Neural cell (in vitro differentiated cells): Measurements from ENCODE around the gene LY9. TPM values are rescaled to one million over a fixed set of nuclear protein-coding genes. Genes with fewer than 3 reads are reported as not detected.

Experiments used
- H2AFZ ChIP-seq: fragments of 200-600, 300-800 bp; sonication (generic), shearing (Covaris generic); 2 replicates; pipeline ENCODE4 v1.6.0; 2014; ENCODE audit warnings: low read depth, mild to moderate bottlenecking, antibody characterized with exemption, low read length, moderate library complexity
- H3F3A ChIP-seq: fragments of 200-600 bp; shearing (Covaris generic); 2 replicates; pipeline ENCODE4 v1.6.1; 2016; ENCODE audit warnings: mild to moderate bottlenecking, moderate library complexity, mixed read lengths, antibody characterized with exemption, low read length; ENCODE audit not compliant: insufficient read depth, poor library complexity, severe bottlenecking
- H3K27ac ChIP-seq: fragments of 200-600, 300-800 bp; sonication (generic), shearing (Covaris generic); 2 replicates; pipeline ENCODE4 v1.5.1; 2014; ENCODE audit warnings: mild to moderate bottlenecking, low read length, moderate library complexity
- H3K27me3 ChIP-seq: fragments of 300-800, 200-600 bp; sonication (generic), shearing (Covaris generic); 2 replicates; pipeline ENCODE4 v1.6.0; 2014; ENCODE audit warnings: mild to moderate bottlenecking, low read depth, low read length, moderate library complexity; ENCODE audit not compliant: insufficient read depth
- H3K36me3 ChIP-seq: fragments of 300-800, 200-600 bp; sonication (generic), shearing (Covaris generic); 2 replicates; pipeline ENCODE4 v1.5.1; 2014; ENCODE audit warnings: mild to moderate bottlenecking, antibody characterized with exemption, low read length, moderate library complexity; ENCODE audit not compliant: insufficient read depth
- H3K4me2 ChIP-seq: fragments of 300-800, 200-600 bp; sonication (generic), shearing (Covaris generic); 2 replicates; pipeline ENCODE4 v1.6.0; 2014; ENCODE audit warnings: mild to moderate bottlenecking, low read length
- H3K4me3 ChIP-seq: fragments of 300-800, 200-600 bp; sonication (generic), shearing (Covaris generic); 2 replicates; pipeline ENCODE4 v1.5.1; 2014; ENCODE audit warnings: mild to moderate bottlenecking, low read length, moderate library complexity
- H3K79me2 ChIP-seq: fragments of 200-600 bp; shearing (Covaris generic); replicated peaks from 2 replicates; pipeline ENCODE4 v1.6.0; 2014; ENCODE audit warnings: mild to moderate bottlenecking, low read length, moderate library complexity; ENCODE audit not compliant: insufficient read depth
- H3K9ac ChIP-seq: fragments of 300-800, 200-600 bp; sonication (generic), shearing (Covaris generic); 2 replicates; pipeline ENCODE4 v1.6.1; 2016; ENCODE audit warnings: mild to moderate bottlenecking, low read length, mixed read lengths
- H3K9me2 ChIP-seq: fragments of 200-600 bp; shearing (Covaris generic); 2 replicates; pipeline ENCODE4 v1.6.1; 2016; ENCODE audit warnings: mild to moderate bottlenecking, low read length, mixed read lengths; ENCODE audit not compliant: insufficient read depth
- H3K9me3 ChIP-seq: fragments of 200-600, 300-800 bp; sonication (generic), shearing (Covaris generic); 2 replicates; pipeline ENCODE4 v1.6.1; 2016; ENCODE audit warnings: mild to moderate bottlenecking, mixed run types, low read length, moderate library complexity, mixed read lengths
- H4K20me1 ChIP-seq: fragments of 200-600 bp; shearing (Covaris generic); 2 replicates; pipeline ENCODE4 v1.6.1; 2016; ENCODE audit warnings: mild to moderate bottlenecking, mixed run types; ENCODE audit not compliant: insufficient read depth
- EP300 ChIP-seq: fragments of 450-650 bp; conservative IDR thresholded peaks from 2 replicates; pipeline ENCODE4 v1.6.1; 2014; ENCODE audit warnings: antibody characterized with exemption, mild to moderate bottlenecking, moderate library complexity; ENCODE audit not compliant: poor library complexity, severe bottlenecking
- EZH2 ChIP-seq: fragments of 200-600, 300-800 bp; shearing (Covaris generic), sonication (generic); IDR thresholded peaks from 2 replicates; pipeline ENCODE4 v1.6.1; 2014; ENCODE audit warnings: antibody characterized with exemption, low read length, borderline replicate concordance, mild to moderate bottlenecking; ENCODE audit not compliant: insufficient read depth, poor library complexity, severe bottlenecking
- MXI1 ChIP-seq: fragments of 450-650 bp; conservative IDR thresholded peaks from 2 replicates; pipeline ENCODE4 v1.6.1; 2014; ENCODE audit warnings: antibody characterized with exemption, mild to moderate bottlenecking; ENCODE audit not compliant: poor library complexity, severe bottlenecking
- POLR2AphosphoS5 ChIP-seq: IDR thresholded peaks from 2 replicates; pipeline ENCODE4 v1.6.1; 2012
- RAD21 ChIP-seq: fragments of 450-650 bp; conservative IDR thresholded peaks from 2 replicates; pipeline ENCODE4 v1.6.1; 2014; ENCODE audit warnings: antibody characterized with exemption, mild to moderate bottlenecking, moderate library complexity
- SMC3 ChIP-seq: fragments of 450-650 bp; conservative IDR thresholded peaks from 2 replicates; pipeline ENCODE4 v1.6.1; 2014; ENCODE audit warnings: antibody characterized with exemption, mild to moderate bottlenecking, moderate library complexity; ENCODE audit not compliant: poor library complexity
- TAF1 ChIP-seq: IDR thresholded peaks from 2 replicates; pipeline ENCODE4 v1.6.1; 2012; ENCODE audit warnings: low read depth
- polyA plus RNA-seq: library from polyadenylated mRNA; depleted of rRNA; stranded (reverse); fragments of >200 nt; gene quantifications from 2 replicates; pipeline ENCODE4 v1.2.3, GENCODE V29; 2014
- TF ChIP-seq, protein P1 (sequence below): IDR thresholded peaks from 2 replicates; pipeline ENCODE4 v1.6.1; 2012; ENCODE audit warnings: borderline replicate concordance
- TF ChIP-seq, protein P2 (sequence below): fragments of 450-650 bp; IDR thresholded peaks from 2 replicates; pipeline ENCODE4 v1.5.1; 2014; ENCODE audit warnings: antibody characterized with exemption, mild to moderate bottlenecking, moderate library complexity; ENCODE audit not compliant: poor library complexity, severe bottlenecking

The LY9 gene
- polyA plus RNA-seq, 1 donor from 2014 or later = not detected

DNA sequence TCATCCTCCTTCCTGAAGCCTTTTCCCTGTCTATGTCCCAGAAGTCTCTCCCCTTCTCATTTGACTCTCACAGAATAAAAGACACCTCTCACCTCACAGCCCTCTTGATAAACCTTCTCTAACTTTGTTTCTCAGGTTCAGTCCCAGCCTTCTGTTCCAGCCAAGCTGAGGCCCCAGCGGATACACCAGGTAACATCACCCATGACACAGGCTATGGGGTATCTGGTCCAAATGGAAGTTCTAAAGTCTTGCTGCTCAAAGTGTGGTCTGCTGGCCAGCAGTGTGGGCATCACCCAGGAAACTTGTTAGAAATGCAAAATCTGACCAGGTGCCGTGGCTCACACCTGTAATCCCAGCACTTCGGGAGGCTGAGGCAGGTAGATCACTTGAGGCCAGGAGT is 23.2 kb downstream of the LY9 start:
- H3K36me3 ChIP-seq = no peaks in the 10 kb centered on the region
- no peak overlapping the region for H3K4me2 ChIP-seq
- no peak for TF ChIP-seq MXI1
- TF ChIP-seq, protein P1, sequence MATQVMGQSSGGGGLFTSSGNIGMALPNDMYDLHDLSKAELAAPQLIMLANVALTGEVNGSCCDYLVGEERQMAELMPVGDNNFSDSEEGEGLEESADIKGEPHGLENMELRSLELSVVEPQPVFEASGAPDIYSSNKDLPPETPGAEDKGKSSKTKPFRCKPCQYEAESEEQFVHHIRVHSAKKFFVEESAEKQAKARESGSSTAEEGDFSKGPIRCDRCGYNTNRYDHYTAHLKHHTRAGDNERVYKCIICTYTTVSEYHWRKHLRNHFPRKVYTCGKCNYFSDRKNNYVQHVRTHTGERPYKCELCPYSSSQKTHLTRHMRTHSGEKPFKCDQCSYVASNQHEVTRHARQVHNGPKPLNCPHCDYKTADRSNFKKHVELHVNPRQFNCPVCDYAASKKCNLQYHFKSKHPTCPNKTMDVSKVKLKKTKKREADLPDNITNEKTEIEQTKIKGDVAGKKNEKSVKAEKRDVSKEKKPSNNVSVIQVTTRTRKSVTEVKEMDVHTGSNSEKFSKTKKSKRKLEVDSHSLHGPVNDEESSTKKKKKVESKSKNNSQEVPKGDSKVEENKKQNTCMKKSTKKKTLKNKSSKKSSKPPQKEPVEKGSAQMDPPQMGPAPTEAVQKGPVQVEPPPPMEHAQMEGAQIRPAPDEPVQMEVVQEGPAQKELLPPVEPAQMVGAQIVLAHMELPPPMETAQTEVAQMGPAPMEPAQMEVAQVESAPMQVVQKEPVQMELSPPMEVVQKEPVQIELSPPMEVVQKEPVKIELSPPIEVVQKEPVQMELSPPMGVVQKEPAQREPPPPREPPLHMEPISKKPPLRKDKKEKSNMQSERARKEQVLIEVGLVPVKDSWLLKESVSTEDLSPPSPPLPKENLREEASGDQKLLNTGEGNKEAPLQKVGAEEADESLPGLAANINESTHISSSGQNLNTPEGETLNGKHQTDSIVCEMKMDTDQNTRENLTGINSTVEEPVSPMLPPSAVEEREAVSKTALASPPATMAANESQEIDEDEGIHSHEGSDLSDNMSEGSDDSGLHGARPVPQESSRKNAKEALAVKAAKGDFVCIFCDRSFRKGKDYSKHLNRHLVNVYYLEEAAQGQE = no peak
- no peak for TF ChIP-seq TAF1
- no peak for TF ChIP-seq RAD21
- TF ChIP-seq EP300 = no peak
- TF ChIP-seq SMC3 = no peak
- TF ChIP-seq, protein P2, sequence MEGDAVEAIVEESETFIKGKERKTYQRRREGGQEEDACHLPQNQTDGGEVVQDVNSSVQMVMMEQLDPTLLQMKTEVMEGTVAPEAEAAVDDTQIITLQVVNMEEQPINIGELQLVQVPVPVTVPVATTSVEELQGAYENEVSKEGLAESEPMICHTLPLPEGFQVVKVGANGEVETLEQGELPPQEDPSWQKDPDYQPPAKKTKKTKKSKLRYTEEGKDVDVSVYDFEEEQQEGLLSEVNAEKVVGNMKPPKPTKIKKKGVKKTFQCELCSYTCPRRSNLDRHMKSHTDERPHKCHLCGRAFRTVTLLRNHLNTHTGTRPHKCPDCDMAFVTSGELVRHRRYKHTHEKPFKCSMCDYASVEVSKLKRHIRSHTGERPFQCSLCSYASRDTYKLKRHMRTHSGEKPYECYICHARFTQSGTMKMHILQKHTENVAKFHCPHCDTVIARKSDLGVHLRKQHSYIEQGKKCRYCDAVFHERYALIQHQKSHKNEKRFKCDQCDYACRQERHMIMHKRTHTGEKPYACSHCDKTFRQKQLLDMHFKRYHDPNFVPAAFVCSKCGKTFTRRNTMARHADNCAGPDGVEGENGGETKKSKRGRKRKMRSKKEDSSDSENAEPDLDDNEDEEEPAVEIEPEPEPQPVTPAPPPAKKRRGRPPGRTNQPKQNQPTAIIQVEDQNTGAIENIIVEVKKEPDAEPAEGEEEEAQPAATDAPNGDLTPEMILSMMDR = no peak
- no peak for TF ChIP-seq EZH2
- TF ChIP-seq POLR2AphosphoS5 = no peak
- H3K4me3 ChIP-seq = no peak overlapping the region
- no peaks in the 10 kb centered on the region for H4K20me1 ChIP-seq
- H3K27ac ChIP-seq = no peak overlapping the region
- no peaks in the 10 kb centered on the region for H3K9me2 ChIP-seq
- no peaks in the 10 kb centered on the region for H3F3A ChIP-seq
- no peaks in the 10 kb centered on the region for H3K9me3 ChIP-seq
- H3K79me2 ChIP-seq = no peaks in the 10 kb centered on the region
- no peaks in the 10 kb centered on the region for H3K27me3 ChIP-seq
- no peak overlapping the region for H2AFZ ChIP-seq
- no peak overlapping the region for H3K9ac ChIP-seq

DNA sequence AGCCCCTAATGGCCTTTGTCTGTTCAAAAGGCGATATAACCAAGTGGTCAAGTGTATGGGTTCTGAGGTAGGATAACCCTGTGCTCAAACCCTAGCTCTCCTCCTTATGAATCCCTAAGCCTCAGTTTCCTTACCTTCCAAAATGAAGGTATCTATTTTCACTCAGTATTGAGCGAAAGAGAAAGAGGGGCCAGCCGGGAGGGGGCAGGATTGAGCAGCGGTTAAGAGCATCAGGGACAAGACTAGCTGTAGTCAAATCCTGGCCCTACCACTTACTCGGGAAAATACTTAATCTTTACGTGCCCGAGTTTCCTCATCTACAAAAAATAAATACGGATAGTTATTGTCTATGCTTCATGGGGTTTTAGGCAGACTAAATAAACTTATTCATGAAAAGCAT is 25.7 kb downstream of the LY9 start:
- no peaks in the 10 kb centered on the region for H3K36me3 ChIP-seq
- no peak overlapping the region for H3K27ac ChIP-seq
- no peak overlapping the region for H3K4me2 ChIP-seq
- H3K79me2 ChIP-seq = no peaks in the 10 kb centered on the region
- H3K9ac ChIP-seq = no peak overlapping the region
- no peaks in the 10 kb centered on the region for H3K9me3 ChIP-seq
- no peak overlapping the region for H2AFZ ChIP-seq
- no peaks in the 10 kb centered on the region for H4K20me1 ChIP-seq
- no peak overlapping the region for H3K4me3 ChIP-seq
- no peaks in the 10 kb centered on the region for H3F3A ChIP-seq
- TF ChIP-seq RAD21 = no peak
- no peak for TF ChIP-seq MXI1
- TF ChIP-seq POLR2AphosphoS5 = no peak
- no peaks in the 10 kb centered on the region for H3K27me3 ChIP-seq
- H3K9me2 ChIP-seq = no peaks in the 10 kb centered on the region

DNA sequence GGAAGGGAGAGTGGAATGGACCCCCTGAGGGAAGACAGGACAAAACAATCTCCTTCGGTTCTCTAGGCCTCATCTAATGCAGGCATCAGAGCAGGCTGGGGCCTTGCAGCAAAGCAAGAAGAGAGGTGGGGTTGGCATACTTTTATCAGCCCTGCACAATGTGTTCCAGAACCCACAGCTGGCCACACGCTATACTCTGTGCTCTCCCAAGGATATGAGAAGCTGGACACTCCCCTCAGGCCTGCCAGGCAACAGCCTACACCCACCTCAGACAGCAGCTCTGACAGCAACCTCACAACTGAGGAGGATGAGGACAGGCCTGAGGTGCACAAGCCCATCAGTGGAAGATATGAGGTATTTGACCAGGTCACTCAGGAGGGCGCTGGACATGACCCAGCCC is 27.3 kb downstream of the LY9 start:
- no peaks in the 10 kb centered on the region for H4K20me1 ChIP-seq
- no peaks in the 10 kb centered on the region for H3K27me3 ChIP-seq
- no peak overlapping the region for H3K9ac ChIP-seq
- no peak overlapping the region for H3K4me3 ChIP-seq
- H3K27ac ChIP-seq = no peak overlapping the region
- H2AFZ ChIP-seq = no peak overlapping the region
- H3K9me3 ChIP-seq = no peaks in the 10 kb centered on the region
- no peak for TF ChIP-seq SMC3
- TF ChIP-seq, protein P2 = no peak
- TF ChIP-seq, protein P1 = no peak
- no peak for TF ChIP-seq TAF1
- no peak for TF ChIP-seq EZH2
- no peak for TF ChIP-seq EP300
- no peaks in the 10 kb centered on the region for H3K9me2 ChIP-seq
- no peak overlapping the region for H3K4me2 ChIP-seq
- H3K36me3 ChIP-seq = no peaks in the 10 kb centered on the region
- H3K79me2 ChIP-seq = no peaks in the 10 kb centered on the region
- no peaks in the 10 kb centered on the region for H3F3A ChIP-seq
